Esophagus squamous epithelium (tissue), 5 donors: ENCODE results near the gene TTF2. TPM values are rescaled to one million over a fixed set of nuclear protein-coding genes. Genes with fewer than 3 reads are reported as not detected.

ENCODE experiments used
- DNase-seq: peaks from one replicate; lab custom pipeline; 2025; lab: John Stamatoyannopoulos, UW
- H3K27ac ChIP-seq, 4 donors: fragments of 200-600 bp; sonication (generic); one replicate each; pipeline ENCODE4 v1.5.1; 2016 to 2019; ENCODE audit warnings: mild to moderate bottlenecking in 1 of 4
- H3K27me3 ChIP-seq, 4 donors: fragments of 200-600 bp; sonication (generic); 1 replicate in 3 of 4; 2 replicates in 1 of 4; pipeline versions ENCODE4 v1.5.1 to v1.6.0; 2017 to 2021; ENCODE audit warnings: antibody characterized with exemption in 1 of 4
- H3K36me3 ChIP-seq, 3 donors: fragments of 200-600 bp; sonication (generic); one replicate each; pipeline ENCODE4 v1.5.1; 2016 to 2019
- H3K4me1 ChIP-seq, 3 donors: fragments of 200-600 bp; sonication (generic); one replicate each; pipeline ENCODE4 v1.5.1; 2017 to 2019
- H3K4me3 ChIP-seq, 4 donors: fragments of 200-600 bp; sonication (generic); 1 replicate in 3 of 4; 2 replicates in 1 of 4; pipeline ENCODE4 v1.5.1; 2016 to 2019; ENCODE audit warnings: mild to moderate bottlenecking in 2 of 4, moderate library complexity in 1 of 4
- H3K9me3 ChIP-seq, 3 donors: fragments of 200-600 bp; sonication (generic); one replicate each; pipeline ENCODE4 v1.5.1; 2016 to 2019
- CTCF ChIP-seq, 6 experiments: fragments of 450-650 bp in 4 of 6; fragments of 200-600 bp in 2 of 6; sonication (generic) in 2 of 6; IDR thresholded peaks; one replicate each; pipeline ENCODE4 v1.5.1; 2016 to 2019; ENCODE audit warnings: antibody characterized with exemption in 6 of 6, mild to moderate bottlenecking in 4 of 6, moderate library complexity in 4 of 6
- POLR2A ChIP-seq, 4 donors: fragments of 450-650 bp; IDR thresholded peaks; one replicate each; pipeline ENCODE4 v1.6.1; 2017; ENCODE audit warnings: antibody characterized with exemption in 4 of 4, mild to moderate bottlenecking in 4 of 4, moderate library complexity in 3 of 4
- WGBS, 2 donors: methylation state at CpG; one replicate each; pipeline ENCODE4 v1.1.5; 2018; 5-methylcytosine and 5-hydroxymethylcytosine counted together
- intact Hi-C: fragments of 100-400 bp; cut with DNase I; formaldehyde crosslinking; loops from one replicate; pipeline ENCODE4 v1.15.0; 2022
- total RNA-seq, 4 donors: library from RNA; depleted of rRNA; stranded (reverse); fragments of >200 nt; gene quantifications; one replicate each; pipeline ENCODE4 v1.1.0, GENCODE V29; 2016
- donor health status: DM: yes; HTN: yes; CAD: no.

The TTF2 gene
- total RNA-seq, 4 donors from 2014 or later, result 7.2 to 24.2 (median 19.2) TPM

- Histone ChIP-seq H3K27me3 (no peaks in the 10 kb centered on the region), H3K27ac (no peak overlapping the region), H3K4me3 (no peak overlapping the region), H3K4me1 (peaks cover 0 to 18% (median 0%) of the 10 kb centered on the region in 3 donors), H3K9me3 (no peaks in the 10 kb centered on the region), H3K36me3 (no peaks in the 10 kb centered on the region)
- intact Hi-C loops, result no loop called here
- 90 to 100% methylated on average over 3 to 4 of the region's 4 CpGs for WGBS, 2 donors
- DNase-seq, result no peak
- TF ChIP-seq CTCF (IDR thresholded peaks at IDR 0.05), result no peak
- no peak for TF ChIP-seq POLR2A (IDR thresholded peaks at IDR 0.05)
Measured at GRCh38 chr1:117017062-117017461, 43.1 kb upstream of the TTF2 start.

DNA sequence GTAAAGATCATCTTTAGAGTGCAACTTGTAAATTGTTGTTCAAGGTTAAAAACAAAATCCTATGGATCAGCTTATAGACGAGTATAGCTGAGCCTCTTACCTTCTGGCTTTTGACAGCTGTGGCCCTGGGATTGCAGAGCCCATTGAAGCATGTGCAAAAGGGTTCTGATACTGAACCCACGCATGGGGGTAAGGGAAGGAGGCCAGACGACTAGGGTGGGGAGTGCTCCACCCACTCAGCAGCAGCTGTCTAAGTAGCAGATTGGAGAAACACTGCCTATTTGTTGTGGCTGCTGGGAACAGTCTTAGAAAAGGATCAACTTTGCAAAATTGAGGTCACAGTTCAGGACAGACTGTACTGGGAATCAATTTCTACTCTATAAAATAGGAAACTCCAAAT lies 42.5 kb upstream of the TTF2 start:
- no peaks in the 10 kb centered on the region for H3K27me3 ChIP-seq
- WGBS, 2 donors, result 50 to 53% methylated on average over 2 of the region's 3 CpGs
- peaks cover 0 to 12% (median 0%) of the 10 kb centered on the region in 3 donors for H3K4me1 ChIP-seq
- no peak overlapping the region for H3K4me3 ChIP-seq
- TF ChIP-seq POLR2A (IDR thresholded peaks at IDR 0.05) (no peak), CTCF (IDR thresholded peaks at IDR 0.05) (no peak)
- H3K36me3 ChIP-seq, result no peaks in the 10 kb centered on the region
- H3K9me3 ChIP-seq, result no peaks in the 10 kb centered on the region
- intact Hi-C loops, result no loop called here
- DNase-seq, result no peak
- H3K27ac ChIP-seq, result no peak overlapping the region

GRCh38 chr1:117020526-117021156 lies 39.5 kb upstream of the TTF2 start:
- H3K36me3 ChIP-seq, result no peaks in the 10 kb centered on the region
- no peak overlapping the region for H3K4me3 ChIP-seq
- DNase-seq, result no peak
- TF ChIP-seq CTCF (IDR thresholded peaks at IDR 0.05), result no peak
- TF ChIP-seq POLR2A (IDR thresholded peaks at IDR 0.05), result no peak
- no peaks in the 10 kb centered on the region for H3K9me3 ChIP-seq
- no peaks in the 10 kb centered on the region for H3K4me1 ChIP-seq
- 9 to 55% methylated on average over 1 of the region's 1 CpG for WGBS, 2 donors
- no peak overlapping the region for H3K27ac ChIP-seq
- no peaks in the 10 kb centered on the region for H3K27me3 ChIP-seq
- intact Hi-C loops, result no loop called here

DNA sequence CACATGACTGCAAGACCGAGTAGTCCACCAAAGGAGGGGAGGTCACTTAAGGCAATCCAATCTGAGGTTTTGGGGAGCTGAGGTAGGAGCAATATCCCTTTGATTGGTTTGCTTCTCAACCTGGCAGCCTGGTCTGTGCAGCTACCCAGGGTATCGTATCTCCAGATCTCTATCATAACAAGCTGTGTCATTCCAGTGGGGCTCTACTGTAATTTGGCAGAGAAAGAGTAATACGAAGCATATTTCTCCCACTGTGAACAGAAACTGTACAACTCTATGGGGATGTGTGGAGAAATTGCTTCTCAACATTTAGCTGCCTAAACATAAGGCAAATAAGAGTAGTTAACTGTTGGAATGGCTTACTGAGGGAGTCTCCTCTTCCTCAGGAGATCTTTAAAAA lies 38.0 kb upstream of the TTF2 start:
- no peak for TF ChIP-seq POLR2A (IDR thresholded peaks at IDR 0.05)
- no peak for TF ChIP-seq CTCF (IDR thresholded peaks at IDR 0.05)
- no peaks in the 10 kb centered on the region for H3K27me3 ChIP-seq
- no peaks in the 10 kb centered on the region for H3K9me3 ChIP-seq
- intact Hi-C loops, result no loop called here
- H3K36me3 ChIP-seq, result no peaks in the 10 kb centered on the region
- WGBS, 2 donors, result 67 to 70% methylated on average over 3 of the region's 3 CpGs
- no peak overlapping the region for H3K27ac ChIP-seq
- no peak for DNase-seq
- H3K4me3 ChIP-seq, result no peak overlapping the region
- H3K4me1 ChIP-seq, result no peaks in the 10 kb centered on the region

DNA sequence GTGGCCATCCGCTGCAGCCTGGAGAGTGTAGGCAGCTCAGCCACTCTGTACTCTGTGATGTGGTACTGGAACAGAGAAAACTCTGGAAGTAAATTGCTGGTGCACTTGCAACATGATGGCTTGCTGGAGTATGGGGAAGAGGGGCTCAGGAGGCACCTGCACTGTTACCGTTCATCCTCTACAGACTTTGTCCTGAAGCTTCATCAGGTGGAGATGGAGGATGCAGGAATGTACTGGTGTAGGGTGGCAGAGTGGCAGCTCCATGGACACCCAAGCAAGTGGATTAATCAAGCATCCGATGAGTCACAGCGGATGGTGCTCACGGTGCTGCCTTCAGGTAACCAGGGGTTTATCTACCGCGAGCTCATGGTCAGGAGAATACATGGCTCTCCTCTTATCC lies 34.6 kb upstream of the TTF2 start:
- H3K4me1 ChIP-seq, result no peaks in the 10 kb centered on the region
- H3K9me3 ChIP-seq, result no peaks in the 10 kb centered on the region
- intact Hi-C loops, result no loop called here
- no peak overlapping the region for H3K4me3 ChIP-seq
- no peaks in the 10 kb centered on the region for H3K36me3 ChIP-seq
- DNase-seq, result no peak
- WGBS, 2 donors, result 93 to 94% methylated on average over 7 of the region's 7 CpGs
- no peak overlapping the region for H3K27ac ChIP-seq
- no peaks in the 10 kb centered on the region for H3K27me3 ChIP-seq
- TF ChIP-seq CTCF (IDR thresholded peaks at IDR 0.05) (no peak), POLR2A (IDR thresholded peaks at IDR 0.05) (no peak)
